Endodermal cell (in vitro differentiated cells): ENCODE measurements around the gene CDC42SE2. TPM values are rescaled to one million over a fixed set of nuclear protein-coding genes. Genes with fewer than 3 reads are reported as not detected.

Experiments used
- DNase-seq: peaks from one replicate; pipeline ENCODE4 v3.0.0-alpha.2; 2017
- H3K27ac ChIP-seq: 2 replicates; pipeline ENCODE4 v1.5.1; 2013; ENCODE audit warnings: mild to moderate bottlenecking, low read depth, low read length, moderate library complexity
- H3K27me3 ChIP-seq: 2 replicates; pipeline ENCODE4 v1.6.1; 2013; ENCODE audit warnings: mild to moderate bottlenecking, low read length, moderate library complexity; ENCODE audit not compliant: insufficient read depth, control insufficient read depth, poor library complexity, severe bottlenecking
- H3K36me3 ChIP-seq: 2 replicates; pipeline ENCODE4 v1.7.0; 2013; ENCODE audit warnings: mild to moderate bottlenecking, low read length, moderate library complexity; ENCODE audit not compliant: control insufficient read depth, insufficient read depth
- H3K4me1 ChIP-seq: one replicate; pipeline ENCODE4 v1.7.0; 2013; ENCODE audit warnings: low read length; ENCODE audit not compliant: control insufficient read depth, insufficient read depth
- H3K4me3 ChIP-seq: 2 replicates; pipeline ENCODE4 v1.5.1; 2013; ENCODE audit warnings: mild to moderate bottlenecking, low read length, moderate library complexity
- H3K9ac ChIP-seq: 2 replicates; pipeline ENCODE4 v1.6.1; 2013; ENCODE audit warnings: mild to moderate bottlenecking, low read length, moderate library complexity; ENCODE audit not compliant: poor library complexity, severe bottlenecking; ENCODE audit errors: extremely low read depth
- H3K9me3 ChIP-seq: 2 replicates; pipeline ENCODE4 v1.6.1; 2013; ENCODE audit warnings: mild to moderate bottlenecking, low read length, moderate library complexity; ENCODE audit not compliant: control insufficient read depth
- H3K27ac Mint-ChIP-seq: 2 replicates; pipeline ENCODE4 v1.8.0; 2020; ENCODE audit warnings: mixed read lengths
- H3K27me3 Mint-ChIP-seq: 2 replicates; pipeline ENCODE4 v1.8.0; 2021; ENCODE audit warnings: mild to moderate bottlenecking, mixed read lengths; ENCODE audit not compliant: insufficient read depth
- H3K36me3 Mint-ChIP-seq: 2 replicates; pipeline ENCODE4 v1.8.0; 2020; ENCODE audit warnings: low read depth, mixed read lengths
- H3K4me1 Mint-ChIP-seq: 2 replicates; pipeline ENCODE4 v1.8.0; 2020; ENCODE audit warnings: mixed read lengths
- H3K4me3 Mint-ChIP-seq: 2 replicates; pipeline ENCODE4 v1.8.0; 2020; ENCODE audit warnings: mild to moderate bottlenecking, moderate library complexity, mixed read lengths
- H3K9me3 Mint-ChIP-seq: 2 replicates; pipeline ENCODE4 v1.8.0; 2020; ENCODE audit warnings: mild to moderate bottlenecking, mixed read lengths
- CTCF ChIP-seq: fragments of 200-600 bp; sonication (generic); conservative IDR thresholded peaks from 2 replicates; pipeline ENCODE4 v1.5.0; 2021; ENCODE audit warnings: antibody characterized with exemption, mild to moderate bottlenecking
- WGBS, 2 experiments: methylation state at CpG; one replicate each; pipeline versions ENCODE4 v1.1.5 to v1.1.7; 2013; ENCODE audit warnings: missing lambda C conversion rate in 2 of 2, mixed read lengths in 1 of 2; ENCODE audit not compliant: insufficient coverage in 1 of 2, insufficient read length in 1 of 2; 5-methylcytosine and 5-hydroxymethylcytosine counted together
- total RNA-seq, 2 donors: library from RNA; stranded (reverse); fragmentation: NEBNext Ultra II Directional in 1 of 2; extraction: Animal tissue kit (Norgen Biotek cat#: 25700) in 1 of 2; gene quantifications; 2 replicates in 1 of 2; 3 replicates in 1 of 2; pipeline ENCODE4 v1.2.1, GENCODE V29; 2021

Gene CDC42SE2
- total RNA-seq, 2 donors from 2014 or later = 28.6 to 36.4 TPM

- TF ChIP-seq CTCF = no peak
- Mint-ChIP-seq H3K4me3 (no peak overlapping the region), H3K36me3 (peaks cover 56% of the 10 kb centered on the region), H3K4me1 (peaks cover under 1% of the 10 kb centered on the region), H3K27ac (no peak overlapping the region), H3K9me3 (peaks cover 19% of the 10 kb centered on the region), H3K27me3 (no peaks in the 10 kb centered on the region)
- Histone ChIP-seq H3K27ac (no peak overlapping the region), H3K9ac (no peak overlapping the region), H3K4me3 (no peak overlapping the region), H3K27me3 (no peaks in the 10 kb centered on the region), H3K4me1 (no peaks in the 10 kb centered on the region), H3K9me3 (peaks cover 16% of the 10 kb centered on the region), H3K36me3 (peaks cover 69% of the 10 kb centered on the region)
- DNase-seq = no peak
- WGBS, 2 experiments = 92 to 93% methylated on average over 3 of the region's 3 CpGs
Observed at GRCh38 chr5:131400585-131400984, 136.7 kb downstream of the CDC42SE2 start.

- Mint-ChIP-seq H3K4me1 (peaks cover 5% of the 10 kb centered on the region), H3K27ac (peak overlapping the region; percentile 31), H3K9me3 (peaks cover 19% of the 10 kb centered on the region), H3K4me3 (no peak overlapping the region), H3K36me3 (peaks cover 60% of the 10 kb centered on the region), H3K27me3 (no peaks in the 10 kb centered on the region)
- H3K4me1 ChIP-seq = no peaks in the 10 kb centered on the region
- no peak for TF ChIP-seq CTCF
- no peak overlapping the region for H3K9ac ChIP-seq
- 89 to 100% methylated on average over 1 to 2 of the region's 2 CpGs for WGBS, 2 experiments
- no peak overlapping the region for H3K4me3 ChIP-seq
- H3K9me3 ChIP-seq = peaks cover 16% of the 10 kb centered on the region
- no peak for DNase-seq
- no peak overlapping the region for H3K27ac ChIP-seq
- H3K27me3 ChIP-seq = no peaks in the 10 kb centered on the region
- peaks cover 52% of the 10 kb centered on the region for H3K36me3 ChIP-seq
Observed at GRCh38 chr5:131405674-131406073, 141.8 kb downstream of the CDC42SE2 start.

GRCh38 chr5:131406076-131406475 is 142.2 kb downstream of the CDC42SE2 start:
- Histone ChIP-seq H3K27ac (no peak overlapping the region), H3K9ac (no peak overlapping the region), H3K27me3 (no peaks in the 10 kb centered on the region), H3K4me1 (no peaks in the 10 kb centered on the region), H3K4me3 (no peak overlapping the region), H3K9me3 (peaks cover 16% of the 10 kb centered on the region), H3K36me3 (peaks cover 56% of the 10 kb centered on the region)
- peaks cover 59% of the 10 kb centered on the region for H3K36me3 Mint-ChIP-seq
- TF ChIP-seq CTCF = no peak
- 100% methylated on average over 2 of the region's 2 CpGs for WGBS, 2 experiments
- H3K27me3 Mint-ChIP-seq = no peaks in the 10 kb centered on the region
- H3K27ac Mint-ChIP-seq = peak overlapping the region; percentile 31
- H3K4me1 Mint-ChIP-seq = peaks cover 5% of the 10 kb centered on the region
- no peak overlapping the region for H3K4me3 Mint-ChIP-seq
- DNase-seq = no peak
- peaks cover 15% of the 10 kb centered on the region for H3K9me3 Mint-ChIP-seq
